NCI-H187 (cell line): ENCODE data around the gene KHDC4.
"Not testable (repeated sequence)": the region's sequence is repeated elsewhere in the genome, so short reads cannot be mapped to it uniquely, and the experiment has no call there.

Experiments used
- DNase-seq, 2 experiments: peaks; one replicate each; lab custom pipeline; 2025; lab: John Stamatoyannopoulos, UW

KHDC4 gene

GRCh38 chr1:155940993-155941844 lies 7.0 kb upstream of the KHDC4 start, which contains the start of gene RXFP4:
TSS of gene RXFP4 (plus strand) at chr1:155941638. CDS start at chr1:155941710, 72 bp downstream.
- no peak for DNase-seq

GRCh38 chr1:155940482-155940992 lies 6.3 kb upstream of the KHDC4 start:
- no peak for DNase-seq

- no peak for DNase-seq
Measured at GRCh38 chr1:155938220-155938627, 4.0 kb upstream of the KHDC4 start.

- DNase-seq, result peak; percentile 67 to 87
Measured at GRCh38 chr1:155934936-155935590, 850 bp upstream of the KHDC4 start.

- no peak for DNase-seq
Measured at GRCh38 chr1:155933591-155934096, 569 bp downstream of the KHDC4 start.

GRCh38 chr1:155932487-155932886 lies 1.7 kb downstream of the KHDC4 start:
- DNase-seq, result no peak

GRCh38 chr1:155932081-155932480 lies 2.1 kb downstream of the KHDC4 start:
- no peak for DNase-seq

GRCh38 chr1:155931332-155932038 lies 2.7 kb downstream of the KHDC4 start:
- DNase-seq, result no peak

- not testable (repeated sequence) for DNase-seq
Measured at GRCh38 chr1:155930725-155931124, 3.5 kb downstream of the KHDC4 start.

- no peak for DNase-seq
Measured at GRCh38 chr1:155929057-155929456, 5.2 kb downstream of the KHDC4 start.

GRCh38 chr1:155925506-155925905 lies 8.7 kb downstream of the KHDC4 start:
- DNase-seq, result no peak

- no peak for DNase-seq
Measured at GRCh38 chr1:155920717-155921116, 13.5 kb downstream of the KHDC4 start.

- DNase-seq, result no peak
Measured at GRCh38 chr1:155919801-155920200, 14.4 kb downstream of the KHDC4 start.

- no peak for DNase-seq
Measured at GRCh38 chr1:155918660-155919059, 15.6 kb downstream of the KHDC4 start.

- DNase-seq, result no peak
Measured at GRCh38 chr1:155913969-155914757, 20.1 kb downstream of the KHDC4 start.

- DNase-seq, result no peak
Measured at GRCh38 chr1:155912056-155912536, 22.1 kb downstream of the KHDC4 start.

- peak; percentile 78 to 79 for DNase-seq
Measured at GRCh38 chr1:155911156-155912055, 22.8 kb downstream of the KHDC4 start, which contains the start of gene RIT1. TSS of gene RIT1 (minus strand) at chr1:155911349. CDS start at chr1:155910761, 588 bp downstream.

GRCh38 chr1:155910621-155911121 lies 23.5 kb downstream of the KHDC4 start:
- peak in 1 of 2 experiments; percentile 58 for DNase-seq

- no peak for DNase-seq
Measured at GRCh38 chr1:155909894-155910293, 24.3 kb downstream of the KHDC4 start.

GRCh38 chr1:155904261-155904660 lies 30.0 kb downstream of the KHDC4 start:
- DNase-seq, result no peak
